Measurements from ENCODE around the gene SEC14L1.

SEC14L1 gene

GRCh38 chr17:77160091-77160874, 19.5 kb downstream of the SEC14L1 start:
- FAIRE-seq: no peak
- TF ChIP-seq PAX5 (IDR thresholded peaks at IDR 0.05; ENCODE audit: insufficient read depth, low read length, severe bottlenecking) (no peak), TAF1 (IDR thresholded peaks at IDR 0.05; ENCODE audit: low read depth, low read length) (no peak), POLR2A (IDR thresholded peaks at IDR 0.05; ENCODE audit: low read depth, low read length) (no peak), POU2F2 (IDR thresholded peaks at IDR 0.05; ENCODE audit: low read depth, low read length) (no peak), POLR2AphosphoS5 (IDR thresholded peaks at IDR 0.05; ENCODE audit: low read depth, low read length) (no peak), SPI1 (IDR thresholded peaks at IDR 0.05; ENCODE audit: low read depth, low read length) (no peak)
- no peak for DNase-seq (ENCODE audit: insufficient read length, low spot score)

GRCh38 chr17:77160875-77161530, 20.2 kb downstream of the SEC14L1 start:
- no peak for TF ChIP-seq TAF1 (IDR thresholded peaks at IDR 0.05; ENCODE audit: low read depth, low read length)
- TF ChIP-seq POLR2A (IDR thresholded peaks at IDR 0.05; ENCODE audit: low read depth, low read length): no peak
- TF ChIP-seq POU2F2 (IDR thresholded peaks at IDR 0.05; ENCODE audit: low read depth, low read length): no peak
- no peak for TF ChIP-seq SPI1 (IDR thresholded peaks at IDR 0.05; ENCODE audit: low read depth, low read length)
- no peak for TF ChIP-seq POLR2AphosphoS5 (IDR thresholded peaks at IDR 0.05; ENCODE audit: low read depth, low read length)
- no peak for TF ChIP-seq PAX5 (IDR thresholded peaks at IDR 0.05; ENCODE audit: insufficient read depth, low read length, severe bottlenecking)
- FAIRE-seq (no peak), DNase-seq (ENCODE audit: insufficient read length, low spot score) (no peak)

- FAIRE-seq: no peak
- TF ChIP-seq PAX5 (IDR thresholded peaks at IDR 0.05; ENCODE audit: insufficient read depth, low read length, severe bottlenecking) (no peak), POU2F2 (IDR thresholded peaks at IDR 0.05; ENCODE audit: low read depth, low read length) (no peak), POLR2A (IDR thresholded peaks at IDR 0.05; ENCODE audit: low read depth, low read length) (no peak), TAF1 (IDR thresholded peaks at IDR 0.05; ENCODE audit: low read depth, low read length) (no peak), SPI1 (IDR thresholded peaks at IDR 0.05; ENCODE audit: low read depth, low read length) (no peak)
Measured at GRCh38 chr17:77161953-77162352, 21.2 kb downstream of the SEC14L1 start.

GRCh38 chr17:77163001-77163400, 22.2 kb downstream of the SEC14L1 start:
- no peak for DNase-seq (ENCODE audit: insufficient read length, low spot score)
- no peak for TF ChIP-seq POLR2A (IDR thresholded peaks at IDR 0.05; ENCODE audit: low read depth, low read length)
- TF ChIP-seq POU2F2 (IDR thresholded peaks at IDR 0.05; ENCODE audit: low read depth, low read length): no peak
- TF ChIP-seq SPI1 (IDR thresholded peaks at IDR 0.05; ENCODE audit: low read depth, low read length): no peak
- no peak for TF ChIP-seq POLR2AphosphoS5 (IDR thresholded peaks at IDR 0.05; ENCODE audit: low read depth, low read length)
- no peak for TF ChIP-seq PAX5 (IDR thresholded peaks at IDR 0.05; ENCODE audit: insufficient read depth, low read length, severe bottlenecking)
- TF ChIP-seq TAF1 (IDR thresholded peaks at IDR 0.05; ENCODE audit: low read depth, low read length): no peak
- no peak for FAIRE-seq

More at GRCh38 chr17:77161953-77162352, 21.2 kb downstream of the SEC14L1 start:
- DNase-seq (ENCODE audit: insufficient read length, low spot score): no peak

- no peak for DNase-seq (ENCODE audit: insufficient read length, low spot score)
- FAIRE-seq: no peak
- TF ChIP-seq PAX5 (IDR thresholded peaks at IDR 0.05; ENCODE audit: insufficient read depth, low read length, severe bottlenecking) (no peak), SPI1 (IDR thresholded peaks at IDR 0.05; ENCODE audit: low read depth, low read length) (no peak), TAF1 (IDR thresholded peaks at IDR 0.05; ENCODE audit: low read depth, low read length) (no peak), POLR2A (IDR thresholded peaks at IDR 0.05; ENCODE audit: low read depth, low read length) (no peak)
Measured at GRCh38 chr17:77163511-77164280, 22.9 kb downstream of the SEC14L1 start.

GRCh38 chr17:77164483-77165091, 23.8 kb downstream of the SEC14L1 start:
- DNase-seq (ENCODE audit: insufficient read length, low spot score): no peak
- no peak for FAIRE-seq
- TF ChIP-seq POLR2AphosphoS5 (IDR thresholded peaks at IDR 0.05; ENCODE audit: low read depth, low read length) (no peak), SPI1 (IDR thresholded peaks at IDR 0.05; ENCODE audit: low read depth, low read length) (no peak), PAX5 (IDR thresholded peaks at IDR 0.05; ENCODE audit: insufficient read depth, low read length, severe bottlenecking) (no peak), TAF1 (IDR thresholded peaks at IDR 0.05; ENCODE audit: low read depth, low read length) (no peak), POU2F2 (IDR thresholded peaks at IDR 0.05; ENCODE audit: low read depth, low read length) (no peak), POLR2A (IDR thresholded peaks at IDR 0.05; ENCODE audit: low read depth, low read length) (no peak)

GRCh38 chr17:77165577-77165976, 24.8 kb downstream of the SEC14L1 start:
- DNase-seq (ENCODE audit: insufficient read length, low spot score) (no peak), FAIRE-seq (no peak)
- TF ChIP-seq POLR2A (IDR thresholded peaks at IDR 0.05; ENCODE audit: low read depth, low read length): no peak
- TF ChIP-seq POU2F2 (IDR thresholded peaks at IDR 0.05; ENCODE audit: low read depth, low read length): no peak
- TF ChIP-seq TAF1 (IDR thresholded peaks at IDR 0.05; ENCODE audit: low read depth, low read length): no peak
- TF ChIP-seq PAX5 (IDR thresholded peaks at IDR 0.05; ENCODE audit: insufficient read depth, low read length, severe bottlenecking): no peak
- no peak for TF ChIP-seq SPI1 (IDR thresholded peaks at IDR 0.05; ENCODE audit: low read depth, low read length)
- TF ChIP-seq POLR2AphosphoS5 (IDR thresholded peaks at IDR 0.05; ENCODE audit: low read depth, low read length): no peak

- TF ChIP-seq TAF1 (IDR thresholded peaks at IDR 0.05; ENCODE audit: low read depth, low read length): no peak
- no peak for TF ChIP-seq PAX5 (IDR thresholded peaks at IDR 0.05; ENCODE audit: insufficient read depth, low read length, severe bottlenecking)
- no peak for TF ChIP-seq POU2F2 (IDR thresholded peaks at IDR 0.05; ENCODE audit: low read depth, low read length)
- no peak for TF ChIP-seq POLR2AphosphoS5 (IDR thresholded peaks at IDR 0.05; ENCODE audit: low read depth, low read length)
- TF ChIP-seq SPI1 (IDR thresholded peaks at IDR 0.05; ENCODE audit: low read depth, low read length): no peak
- TF ChIP-seq POLR2A (IDR thresholded peaks at IDR 0.05; ENCODE audit: low read depth, low read length): no peak
- DNase-seq (ENCODE audit: insufficient read length, low spot score) (no peak), FAIRE-seq (no peak)
Measured at GRCh38 chr17:77167472-77168306, 26.9 kb downstream of the SEC14L1 start.
